KMS-11 (cell line): ENCODE measurements around the gene LSM3.

Source experiments
- H2AFZ ChIP-seq: fragments of 200-600 bp; sonication (generic); 2 replicates; pipeline ENCODE4 v1.6.1; 2016; ENCODE audit warnings: antibody characterized with exemption, mixed run types, low read depth
- H3K27ac ChIP-seq: fragments of 200-600 bp; sonication (generic); 2 replicates; pipeline ENCODE4 v1.6.1; 2016; ENCODE audit warnings: mild to moderate bottlenecking, mixed run types
- H3K27me3 ChIP-seq: fragments of 200-600 bp; sonication (generic); 2 replicates; pipeline ENCODE4 v1.6.1; 2017; ENCODE audit warnings: mild to moderate bottlenecking, low read depth, mixed run types, moderate library complexity; ENCODE audit not compliant: insufficient read depth
- H3K36me3 ChIP-seq: fragments of 200-600 bp; sonication (generic); 2 replicates; pipeline ENCODE4 v1.6.1; 2017; ENCODE audit warnings: mild to moderate bottlenecking, mixed run types; ENCODE audit not compliant: insufficient read depth
- H3K4me1 ChIP-seq: fragments of 200-600 bp; sonication (generic); 2 replicates; pipeline ENCODE4 v1.6.1; 2016; ENCODE audit warnings: mild to moderate bottlenecking, low read depth, mixed run types; ENCODE audit not compliant: poor library complexity, severe bottlenecking
- H3K4me2 ChIP-seq: fragments of 200-600 bp; sonication (generic); 2 replicates; pipeline ENCODE4 v1.7.0; 2016; ENCODE audit warnings: mild to moderate bottlenecking, mixed run types
- H3K4me3 ChIP-seq: fragments of 200-600 bp; sonication (generic); IDR thresholded peaks from 2 replicates; pipeline ENCODE4 v1.6.1; 2017; ENCODE audit warnings: low read depth, low read length, mixed read lengths; ENCODE audit not compliant: insufficient read depth
- H3K79me2 ChIP-seq: fragments of 200-600 bp; sonication (generic); 2 replicates; pipeline ENCODE4 v1.6.1; 2016; ENCODE audit warnings: low read depth, mixed run types; ENCODE audit not compliant: insufficient read depth
- H3K9ac ChIP-seq: fragments of 200-600 bp; sonication (generic); 2 replicates; pipeline ENCODE4 v1.6.1; 2016; ENCODE audit warnings: mild to moderate bottlenecking, mixed run types
- H4K20me1 ChIP-seq: fragments of 200-600 bp; sonication (generic); 2 replicates; pipeline ENCODE4 v1.6.1; 2016; ENCODE audit warnings: mild to moderate bottlenecking, mixed run types; ENCODE audit not compliant: insufficient read depth
- CTCF ChIP-seq: fragments of 200-600 bp; sonication (generic); conservative IDR thresholded peaks from 2 replicates; pipeline ENCODE4 v1.6.1; 2017; ENCODE audit warnings: low read depth, mild to moderate bottlenecking, antibody characterized with exemption, low read length, moderate library complexity, mixed read lengths

Gene LSM3

DNA sequence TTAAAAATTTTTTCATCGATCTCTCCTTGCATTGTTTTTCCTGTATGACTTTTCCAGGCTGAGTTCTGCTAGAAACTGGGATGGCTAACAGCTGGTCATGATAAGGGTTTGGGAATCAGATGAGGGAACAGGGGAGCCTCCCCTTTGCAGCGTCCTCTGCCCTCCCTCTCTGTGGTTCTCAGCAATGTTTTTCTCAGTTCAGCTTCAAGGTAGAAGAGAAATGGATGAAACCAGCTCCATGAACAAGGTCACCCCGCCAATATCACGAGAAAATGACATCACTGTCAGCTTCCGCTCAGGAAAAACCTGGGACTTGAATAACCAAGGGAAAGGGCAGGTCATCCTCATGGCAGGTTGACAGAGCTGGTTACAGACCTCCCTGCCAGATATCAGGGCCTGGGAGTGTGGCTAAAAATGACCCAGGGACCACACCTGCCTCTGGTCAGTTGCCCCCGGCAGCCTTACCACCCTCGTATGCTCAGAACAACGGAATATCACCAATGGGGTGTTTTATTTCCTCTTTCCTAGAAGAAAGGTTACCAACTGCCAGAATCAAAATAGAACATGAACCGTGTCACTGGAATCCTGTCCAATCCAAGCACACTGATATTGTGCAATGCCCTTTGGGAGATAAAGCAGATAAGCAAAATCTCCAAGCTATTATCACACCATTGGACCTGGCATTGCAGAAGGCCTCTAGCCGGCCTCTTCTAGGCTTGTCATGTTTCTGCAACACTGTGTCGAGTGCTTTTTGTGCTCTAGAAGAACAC lies 26.1 kb downstream of the LSM3 start:
- Histone ChIP-seq H3K79me2 (no peaks in the 10 kb centered on the region), H3K27me3 (no peaks in the 10 kb centered on the region), H3K4me3 (no peak overlapping the region), H2AFZ (no peak overlapping the region), H3K36me3 (no peaks in the 10 kb centered on the region), H3K4me1 (no peaks in the 10 kb centered on the region), H3K9ac (no peak overlapping the region), H3K4me2 (no peak overlapping the region), H4K20me1 (no peaks in the 10 kb centered on the region), H3K27ac (no peak overlapping the region)
- TF ChIP-seq CTCF = no peak

- Histone ChIP-seq H3K9ac (no peak overlapping the region), H2AFZ (no peak overlapping the region), H3K79me2 (no peaks in the 10 kb centered on the region), H3K27me3 (no peaks in the 10 kb centered on the region), H3K4me1 (no peaks in the 10 kb centered on the region), H4K20me1 (no peaks in the 10 kb centered on the region), H3K4me2 (no peak overlapping the region), H3K36me3 (no peaks in the 10 kb centered on the region), H3K27ac (no peak overlapping the region), H3K4me3 (no peak overlapping the region)
- no peak for TF ChIP-seq CTCF
These were observed 28.0 kb downstream of the LSM3 start for GRCh38 chr3:14206548-14207177.

DNA sequence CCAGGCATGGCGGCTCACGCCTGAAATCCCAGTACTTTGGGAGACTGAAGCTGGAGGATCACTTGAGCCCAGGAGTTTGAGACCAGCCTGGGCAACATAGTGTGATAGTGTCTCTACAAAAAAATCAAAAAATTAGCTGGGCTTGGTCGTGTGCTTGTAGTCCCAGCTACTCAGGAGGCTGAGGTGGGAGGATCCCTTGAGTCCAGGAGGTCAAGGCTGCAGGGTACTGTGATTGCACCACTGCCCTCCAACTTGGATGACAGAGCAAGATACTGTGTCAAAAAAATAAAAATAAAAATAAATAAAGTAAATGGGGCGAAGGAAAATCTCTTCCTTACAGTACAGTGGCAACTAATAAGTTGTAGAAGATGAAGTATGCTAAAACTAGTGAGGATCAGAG lies 29.6 kb downstream of the LSM3 start:
- H3K79me2 ChIP-seq = no peaks in the 10 kb centered on the region
- H3K4me2 ChIP-seq = no peak overlapping the region
- H4K20me1 ChIP-seq = no peaks in the 10 kb centered on the region
- no peaks in the 10 kb centered on the region for H3K36me3 ChIP-seq
- H3K4me3 ChIP-seq = no peak overlapping the region
- H3K27me3 ChIP-seq = no peaks in the 10 kb centered on the region
- TF ChIP-seq CTCF = no peak
- no peak overlapping the region for H2AFZ ChIP-seq
- H3K27ac ChIP-seq = no peak overlapping the region
- no peaks in the 10 kb centered on the region for H3K4me1 ChIP-seq
- no peak overlapping the region for H3K9ac ChIP-seq

DNA sequence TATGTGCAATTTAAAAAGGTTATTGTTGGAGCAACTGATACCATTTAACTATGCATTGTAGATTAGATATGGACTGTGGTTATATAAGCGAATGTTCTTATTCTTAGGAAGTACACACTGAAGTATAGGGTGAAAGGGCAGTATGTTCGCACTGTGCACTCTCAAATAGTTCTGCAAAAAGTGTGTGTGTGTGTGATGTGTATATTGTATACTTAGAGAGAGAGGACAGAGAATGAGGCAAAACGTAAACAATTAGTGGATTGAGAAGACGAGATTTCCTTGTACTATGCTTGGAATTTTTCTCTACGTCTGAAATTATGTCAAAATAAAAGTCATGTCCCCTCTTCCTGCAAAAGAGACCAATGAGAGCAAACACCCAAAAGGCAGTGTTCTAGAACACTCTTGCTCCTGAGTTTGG lies 30.4 kb downstream of the LSM3 start:
- no peak overlapping the region for H3K9ac ChIP-seq
- no peaks in the 10 kb centered on the region for H3K27me3 ChIP-seq
- H3K27ac ChIP-seq = no peak overlapping the region
- H3K36me3 ChIP-seq = no peaks in the 10 kb centered on the region
- H2AFZ ChIP-seq = no peak overlapping the region
- H3K79me2 ChIP-seq = no peaks in the 10 kb centered on the region
- TF ChIP-seq CTCF = no peak
- no peak overlapping the region for H3K4me2 ChIP-seq
- no peaks in the 10 kb centered on the region for H4K20me1 ChIP-seq
- no peak overlapping the region for H3K4me3 ChIP-seq
- no peaks in the 10 kb centered on the region for H3K4me1 ChIP-seq
